Left renal pelvis (tissue), 4 donors: ENCODE measurements around the gene CCDC180. TPM values are rescaled to one million over a fixed set of nuclear protein-coding genes. Genes with fewer than 3 reads are reported as not detected.
"Not testable (repeated sequence)": the region's sequence is repeated elsewhere in the genome, so short reads cannot be mapped to it uniquely, and the experiment has no call there.

Experiments
- DNase-seq, 4 donors: peaks; one replicate each; pipeline ENCODE4 v3.0.0-alpha.2; 2013; ENCODE audit warnings: low read depth in 4 of 4, low spot score in 3 of 4
- polyA plus RNA-seq, 4 donors: library from polyadenylated mRNA; unstranded; fragments of 120-200 nt; gene quantifications; one replicate each; pipeline ENCODE4 v1.2.1, GENCODE V29; 2013; ENCODE audit not compliant: insufficient read length in 4 of 4

The CCDC180 gene
- polyA plus RNA-seq, 4 donors = 8.6 to 30.7 (median 13.0) TPM

DNA sequence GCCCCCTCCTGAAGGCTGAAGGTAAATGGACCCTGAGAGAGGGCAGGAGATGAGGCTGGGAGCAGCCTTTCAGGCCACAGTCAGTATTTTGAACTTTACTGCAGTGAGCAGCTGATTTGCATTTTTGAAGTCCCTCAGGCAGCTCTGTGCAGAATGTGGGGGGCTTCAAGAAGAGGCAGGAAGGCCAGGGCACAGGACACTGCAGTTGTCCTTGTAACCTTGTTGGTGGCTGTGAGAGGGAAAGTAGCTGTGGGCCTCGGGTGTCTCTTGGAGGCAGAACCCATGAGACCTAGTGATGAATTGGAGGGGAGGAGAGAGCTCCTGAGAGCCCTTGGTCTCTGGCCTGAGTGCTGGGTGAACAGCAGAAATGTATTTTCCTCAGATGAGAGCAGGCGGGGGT lies 2.6 kb downstream of the CCDC180 start:
- no peak for DNase-seq

- DNase-seq = no peak
These were observed 3.4 kb downstream of the CCDC180 start for GRCh38 chr9:97310896-97311295.

DNA sequence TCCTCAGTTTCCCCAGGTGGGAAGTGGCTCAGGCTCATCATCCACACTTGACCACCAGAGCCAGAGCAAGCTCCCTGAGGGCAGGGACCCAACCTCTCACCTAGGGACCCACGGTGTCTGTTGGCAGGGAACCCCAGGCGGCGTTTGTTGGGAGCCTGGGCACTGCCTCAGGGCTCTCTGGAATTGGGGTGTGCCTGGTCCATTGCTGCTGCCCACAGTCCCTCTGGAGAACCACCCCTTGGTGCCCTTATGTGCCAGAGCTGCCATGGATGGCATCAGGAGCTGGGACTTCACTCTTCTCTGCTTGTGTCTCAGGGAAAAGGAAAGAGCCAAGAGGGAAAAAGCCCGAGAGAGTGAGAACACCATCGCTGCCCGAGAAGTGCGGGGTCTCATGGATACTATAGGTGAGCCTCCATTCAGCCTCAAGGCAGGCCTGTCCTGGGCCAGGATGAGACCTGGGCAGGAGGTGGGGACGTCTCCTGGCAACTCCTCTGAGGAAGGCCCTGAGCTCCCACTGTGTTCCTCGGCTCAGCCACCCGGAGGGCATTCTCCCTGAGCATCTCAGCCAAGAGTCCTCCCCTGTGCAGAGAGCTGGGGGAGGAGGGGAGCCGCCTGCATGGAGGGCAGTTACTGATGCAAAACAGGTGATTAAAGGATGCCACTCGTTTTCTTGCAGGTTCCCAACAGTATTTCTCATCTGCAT lies 4.5 kb downstream of the CCDC180 start:
- DNase-seq = no peak

DNA sequence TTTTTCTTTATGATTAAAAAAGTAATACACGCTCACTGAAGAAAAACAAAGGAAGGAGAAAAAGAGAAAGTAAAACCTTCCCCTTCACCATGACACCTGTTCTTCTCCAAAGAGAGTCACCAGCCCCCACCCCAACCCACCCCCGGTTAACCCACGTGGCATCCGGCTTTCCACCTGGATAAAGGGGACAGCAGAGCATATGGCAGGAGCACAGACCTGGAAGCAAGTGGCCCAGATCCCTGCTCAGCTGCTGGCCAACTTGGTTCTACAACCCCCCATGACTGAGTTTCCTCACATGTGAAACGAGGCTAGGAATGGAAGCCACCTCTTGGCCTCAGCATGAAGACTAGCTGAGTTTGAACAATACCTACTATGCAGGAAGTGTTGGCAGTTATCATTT lies 5.1 kb downstream of the CCDC180 start:
- DNase-seq = no peak

GRCh38 chr9:97313243-97313642 lies 5.8 kb downstream of the CCDC180 start:
- DNase-seq = no peak

- DNase-seq = no peak
These were observed 6.3 kb downstream of the CCDC180 start for GRCh38 chr9:97313746-97314145.

- no peak for DNase-seq
These were observed 7.0 kb downstream of the CCDC180 start for GRCh38 chr9:97314503-97314902.

DNA sequence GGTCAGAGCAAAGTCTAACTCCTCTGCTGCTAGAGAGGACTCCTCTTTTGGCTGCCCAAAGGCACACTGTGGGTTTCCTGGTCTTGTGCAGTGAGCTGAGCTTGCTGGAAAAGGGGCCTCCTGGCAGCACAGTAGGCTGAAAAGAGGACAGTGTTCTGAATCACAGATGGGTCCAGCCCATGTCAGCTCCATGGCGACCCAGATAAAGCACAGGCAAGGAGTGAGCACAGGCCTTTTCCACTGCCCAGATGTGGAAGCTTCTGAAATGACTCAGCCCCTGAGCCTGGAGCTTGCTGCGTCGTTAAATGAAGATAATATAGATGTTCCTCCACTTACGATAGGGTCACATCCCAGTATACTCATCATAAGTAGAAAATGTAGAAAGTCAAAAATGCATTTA lies 8.1 kb downstream of the CCDC180 start:
- no peak for DNase-seq

GRCh38 chr9:97316904-97317303 lies 9.4 kb downstream of the CCDC180 start:
- no peak for DNase-seq

GRCh38 chr9:97318433-97318832 lies 11.0 kb downstream of the CCDC180 start:
- DNase-seq = no peak

GRCh38 chr9:97319395-97319794 lies 11.9 kb downstream of the CCDC180 start:
- DNase-seq = no peak

- DNase-seq = no peak
These were observed 12.7 kb downstream of the CCDC180 start for GRCh38 chr9:97320080-97320642.

DNA sequence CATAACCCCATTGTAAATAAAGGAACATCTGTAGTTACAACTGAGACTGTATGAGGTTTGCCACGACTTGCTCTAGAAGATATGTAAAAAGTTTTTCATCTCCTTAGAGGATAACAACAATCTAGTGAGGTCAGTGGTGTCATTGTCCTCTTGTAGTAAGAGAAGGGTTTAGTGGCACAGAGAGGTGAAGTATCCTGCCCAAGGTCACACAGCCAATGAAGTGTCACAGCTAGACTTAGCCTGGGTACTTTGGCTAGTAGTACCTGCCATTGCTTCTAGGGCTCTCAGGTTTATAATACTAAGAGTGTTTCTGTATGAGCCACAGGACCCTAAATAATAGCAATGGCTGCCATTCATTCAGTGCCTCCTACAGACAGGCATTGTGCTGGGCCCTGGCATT lies 13.8 kb downstream of the CCDC180 start:
- DNase-seq = no peak

DNA sequence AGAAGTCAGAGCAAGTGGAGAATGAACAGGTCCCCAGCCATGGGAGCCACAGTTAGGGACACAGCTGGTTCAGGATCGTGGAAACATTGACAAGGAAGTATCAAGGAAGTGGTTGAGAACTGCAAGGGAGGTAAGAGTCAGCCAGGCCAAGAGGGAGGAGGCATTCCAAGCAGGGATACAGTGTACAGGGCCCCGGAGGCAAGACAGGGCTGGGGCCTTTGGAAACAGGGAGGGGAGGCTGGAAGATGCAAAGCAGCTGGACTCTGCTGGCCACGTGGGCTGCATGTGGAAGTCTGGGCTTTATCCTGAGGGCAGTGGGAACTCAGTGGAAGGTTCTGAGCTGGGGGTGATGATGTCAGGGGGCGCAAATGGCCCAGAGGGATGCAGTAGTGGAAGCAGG lies 14.2 kb downstream of the CCDC180 start:
- DNase-seq = no peak

DNA sequence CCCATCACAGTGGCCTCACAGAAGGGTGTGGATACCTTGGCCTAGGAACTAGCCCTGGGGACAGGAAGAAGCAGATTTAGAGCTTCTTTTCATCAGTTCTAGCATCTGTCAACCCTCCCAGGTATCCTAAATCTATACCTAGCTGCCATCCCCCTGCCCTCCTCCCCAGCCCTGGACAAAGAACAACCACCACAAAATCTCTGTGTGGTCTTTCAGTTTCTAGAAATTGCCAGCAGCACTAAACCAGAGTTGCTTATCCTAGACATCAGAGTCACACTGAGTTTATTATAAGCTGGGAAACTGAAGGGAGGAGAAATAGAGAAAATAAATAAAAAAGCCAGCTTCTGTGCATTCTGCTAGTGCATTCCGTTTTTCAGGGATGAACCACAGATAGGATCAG lies 14.6 kb downstream of the CCDC180 start:
- DNase-seq = no peak

DNA sequence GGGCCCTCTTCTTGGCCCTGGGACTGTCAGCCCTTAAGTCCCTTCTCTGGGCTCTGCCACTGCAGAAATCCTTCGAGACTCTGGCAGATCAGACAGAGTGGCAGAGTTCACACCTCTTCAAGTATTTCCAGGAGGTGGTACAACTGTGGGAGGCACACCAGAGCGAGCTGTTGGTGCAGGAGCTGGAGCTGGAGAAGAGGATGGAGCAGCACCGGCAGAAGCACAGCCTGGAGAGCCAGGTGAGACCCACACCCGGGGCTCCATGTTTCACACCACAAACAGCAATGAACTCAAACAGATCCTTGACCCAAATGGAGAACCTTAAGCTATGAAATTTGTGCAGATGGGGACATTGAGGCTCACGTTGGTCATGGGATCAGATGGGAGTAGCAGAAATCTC lies 17.5 kb downstream of the CCDC180 start:
- DNase-seq = no peak

- no peak for DNase-seq
These were observed 20.1 kb downstream of the CCDC180 start for GRCh38 chr9:97327562-97327961.

GRCh38 chr9:97332993-97333392 lies 25.5 kb downstream of the CCDC180 start:
- no peak for DNase-seq

- not testable (repeated sequence) for DNase-seq
These were observed 28.2 kb downstream of the CCDC180 start for GRCh38 chr9:97335622-97336021.

DNA sequence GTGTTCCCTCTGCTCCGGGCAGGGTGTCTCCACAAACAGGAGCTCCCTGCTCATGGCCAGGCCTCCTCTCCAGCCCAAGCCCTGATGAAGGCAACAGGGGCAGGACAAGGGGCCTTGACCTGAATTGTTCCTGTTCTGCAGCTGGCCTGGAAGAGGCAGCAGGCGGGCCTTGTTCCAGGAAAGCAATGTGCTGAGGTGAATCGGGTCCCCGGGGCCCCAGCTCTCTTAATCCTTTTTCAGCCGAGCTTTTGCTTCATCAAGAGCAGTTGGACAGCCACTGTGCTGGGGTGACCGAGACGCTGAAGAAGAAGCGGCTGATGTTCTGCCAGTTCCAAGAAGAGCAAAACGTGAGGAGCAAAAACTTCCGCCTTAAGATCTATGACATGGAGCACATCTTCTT lies 41.4 kb downstream of the CCDC180 start:
- DNase-seq = no peak

- DNase-seq = no peak
These were observed 41.9 kb downstream of the CCDC180 start for GRCh38 chr9:97349400-97349799.

GRCh38 chr9:97354637-97355036 lies 47.2 kb downstream of the CCDC180 start:
- no peak for DNase-seq

- no peak for DNase-seq
These were observed 49.6 kb downstream of the CCDC180 start for GRCh38 chr9:97357056-97357455.
